ENCODE data around the gene NKD2.

DNA sequence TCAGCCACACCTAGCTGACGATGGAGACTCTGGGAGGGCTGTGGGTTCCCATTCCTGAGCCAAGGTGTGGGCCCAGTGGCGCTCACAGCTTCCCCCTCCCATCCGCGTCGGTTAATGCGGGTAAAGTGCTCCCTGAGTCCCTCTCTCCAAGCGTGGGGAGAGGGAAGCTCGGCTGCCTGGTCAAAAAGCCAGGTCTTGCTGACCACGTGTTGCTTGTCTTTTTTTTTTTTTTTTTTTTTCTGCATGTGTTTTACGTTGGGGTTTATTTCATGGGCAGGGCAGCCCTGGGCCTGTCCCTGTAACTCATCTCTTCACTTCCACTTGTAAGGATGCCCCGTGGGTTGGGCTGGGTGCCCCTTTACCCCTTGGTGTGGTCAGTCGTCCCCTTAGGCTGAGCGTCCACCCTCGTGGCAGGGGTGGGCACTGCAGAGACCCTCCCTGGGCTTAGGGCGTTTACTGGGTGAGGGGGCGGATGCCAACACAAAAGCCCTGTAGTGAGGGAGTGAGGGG, 11.9 kb downstream of the NKD2 start:
- TF ChIP-seq SIN3A (IDR thresholded peaks at IDR 0.05; ENCODE audit: borderline replicate concordance, insufficient read depth, low read length) = no peak
- TF ChIP-seq POLR2AphosphoS5 (IDR thresholded peaks at IDR 0.05; ENCODE audit: low read depth, low read length) = no peak
- no peak for TF ChIP-seq TAF1 (IDR thresholded peaks at IDR 0.05; ENCODE audit: borderline replicate concordance, insufficient read depth, low read length)
- TF ChIP-seq, protein P1, sequence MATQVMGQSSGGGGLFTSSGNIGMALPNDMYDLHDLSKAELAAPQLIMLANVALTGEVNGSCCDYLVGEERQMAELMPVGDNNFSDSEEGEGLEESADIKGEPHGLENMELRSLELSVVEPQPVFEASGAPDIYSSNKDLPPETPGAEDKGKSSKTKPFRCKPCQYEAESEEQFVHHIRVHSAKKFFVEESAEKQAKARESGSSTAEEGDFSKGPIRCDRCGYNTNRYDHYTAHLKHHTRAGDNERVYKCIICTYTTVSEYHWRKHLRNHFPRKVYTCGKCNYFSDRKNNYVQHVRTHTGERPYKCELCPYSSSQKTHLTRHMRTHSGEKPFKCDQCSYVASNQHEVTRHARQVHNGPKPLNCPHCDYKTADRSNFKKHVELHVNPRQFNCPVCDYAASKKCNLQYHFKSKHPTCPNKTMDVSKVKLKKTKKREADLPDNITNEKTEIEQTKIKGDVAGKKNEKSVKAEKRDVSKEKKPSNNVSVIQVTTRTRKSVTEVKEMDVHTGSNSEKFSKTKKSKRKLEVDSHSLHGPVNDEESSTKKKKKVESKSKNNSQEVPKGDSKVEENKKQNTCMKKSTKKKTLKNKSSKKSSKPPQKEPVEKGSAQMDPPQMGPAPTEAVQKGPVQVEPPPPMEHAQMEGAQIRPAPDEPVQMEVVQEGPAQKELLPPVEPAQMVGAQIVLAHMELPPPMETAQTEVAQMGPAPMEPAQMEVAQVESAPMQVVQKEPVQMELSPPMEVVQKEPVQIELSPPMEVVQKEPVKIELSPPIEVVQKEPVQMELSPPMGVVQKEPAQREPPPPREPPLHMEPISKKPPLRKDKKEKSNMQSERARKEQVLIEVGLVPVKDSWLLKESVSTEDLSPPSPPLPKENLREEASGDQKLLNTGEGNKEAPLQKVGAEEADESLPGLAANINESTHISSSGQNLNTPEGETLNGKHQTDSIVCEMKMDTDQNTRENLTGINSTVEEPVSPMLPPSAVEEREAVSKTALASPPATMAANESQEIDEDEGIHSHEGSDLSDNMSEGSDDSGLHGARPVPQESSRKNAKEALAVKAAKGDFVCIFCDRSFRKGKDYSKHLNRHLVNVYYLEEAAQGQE (IDR thresholded peaks at IDR 0.05; ENCODE audit: insufficient read depth in 1 of 2, low read depth in 2 of 2, low read length in 2 of 2) = no peak
- TF ChIP-seq FOXP2 (optimal IDR thresholded peaks at IDR 0.05; ENCODE audit: borderline replicate concordance, extremely low read depth, extremely low read length, insufficient read depth) = no peak

All from PFSK-1 (cell line).